ENCODE measurements around the gene ANO1. TPM values are rescaled to one million over a fixed set of nuclear protein-coding genes. Genes with fewer than 3 reads are reported as not detected.

ANO1 gene
- total RNA-seq, 1 donor from 2014 or later, result 1.1 TPM

GRCh38 chr11:70072461-70072860, 5.7 kb upstream of the ANO1 start:
- TF ChIP-seq CTCF (IDR thresholded peaks at IDR 0.05; ENCODE audit: insufficient read depth, low read length, poor library complexity, severe bottlenecking), result no peak
- no peak overlapping the region for H3K4me3 ChIP-seq (ENCODE audit: low read depth, low read length)
- DNase-seq (ENCODE audit: low read depth), result no peak
- H3K36me3 ChIP-seq (ENCODE audit: control insufficient read depth, insufficient read depth, low read length), result no peaks in the 10 kb centered on the region
- H3K27me3 ChIP-seq (ENCODE audit: control insufficient read depth, insufficient read depth, low read length), result peaks cover 39% of the 10 kb centered on the region

DNA sequence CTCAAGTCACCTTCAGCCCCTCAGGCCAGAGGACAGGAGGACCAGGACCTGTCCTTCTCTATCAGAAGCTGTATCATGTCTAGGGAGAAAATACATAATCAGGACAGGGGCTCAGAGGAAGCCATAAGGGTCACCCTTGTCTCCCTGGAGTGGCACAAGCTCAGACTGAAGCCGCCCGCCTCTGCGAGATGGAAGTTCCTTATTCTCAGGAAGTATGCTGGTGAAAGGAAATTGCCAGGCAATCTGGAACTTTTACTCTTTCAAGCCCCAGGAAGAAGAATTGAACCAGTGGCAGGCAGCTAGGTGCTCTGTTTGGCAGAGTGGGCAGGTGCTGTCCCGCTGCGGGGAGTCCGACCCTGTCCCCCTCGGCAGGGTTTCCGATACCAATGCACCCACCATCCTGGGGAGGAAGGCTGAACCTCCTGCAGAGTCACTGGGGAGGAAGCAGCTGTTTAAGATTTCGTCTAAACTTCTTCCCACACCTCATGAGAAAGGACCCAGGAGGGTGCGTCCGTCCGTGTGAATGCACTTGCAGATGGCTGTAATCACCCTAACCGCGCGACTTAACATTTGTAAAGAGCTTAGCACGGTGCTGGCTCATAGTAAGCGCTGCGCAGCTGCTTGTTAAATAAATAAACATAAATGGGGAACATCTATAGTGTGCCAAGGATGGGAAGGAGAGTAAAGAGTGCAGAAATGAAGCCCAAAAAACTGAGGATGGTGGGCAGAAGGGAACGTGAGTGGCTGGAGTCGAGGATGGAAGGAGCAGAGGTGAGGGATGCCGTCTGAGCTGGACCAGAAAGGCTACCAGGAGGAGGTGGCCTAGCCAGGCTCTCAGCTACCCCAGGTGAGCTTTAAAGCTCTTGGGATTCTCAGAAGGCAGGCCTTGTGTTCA, 5.0 kb upstream of the ANO1 start:
- TF ChIP-seq CTCF (IDR thresholded peaks at IDR 0.05; ENCODE audit: insufficient read depth, low read length, poor library complexity, severe bottlenecking), result no peak
- no peak for DNase-seq (ENCODE audit: low read depth)
- Histone ChIP-seq H3K36me3 (ENCODE audit: control insufficient read depth, insufficient read depth, low read length) (no peaks in the 10 kb centered on the region), H3K27me3 (ENCODE audit: control insufficient read depth, insufficient read depth, low read length) (peaks cover 39% of the 10 kb centered on the region), H3K4me3 (ENCODE audit: low read depth, low read length) (no peak overlapping the region)

DNA sequence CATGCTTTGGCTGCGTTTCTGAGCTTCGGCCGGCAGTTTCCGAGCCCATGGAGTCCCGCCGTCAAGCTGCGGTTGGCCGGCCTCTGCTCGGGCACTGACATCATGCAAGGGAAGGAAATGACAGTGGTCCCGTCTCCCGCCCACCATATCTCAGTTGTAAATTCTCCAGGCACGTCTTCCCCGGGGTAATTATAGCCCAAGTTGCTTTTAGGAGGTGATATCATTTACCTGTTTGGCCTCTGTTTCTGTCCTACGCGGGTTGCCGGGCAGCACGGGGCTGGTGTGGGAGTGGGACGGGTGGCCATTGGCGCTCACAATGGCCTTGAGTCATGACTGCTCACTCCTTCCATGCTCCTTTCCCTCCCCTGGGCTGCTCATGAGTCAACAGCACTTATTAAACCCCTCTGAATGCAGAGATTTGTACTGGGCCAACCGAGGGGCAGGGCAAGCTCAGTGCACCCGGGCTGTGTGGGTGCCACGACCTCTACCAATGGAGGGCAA, 4.2 kb upstream of the ANO1 start:
- no peak for DNase-seq (ENCODE audit: low read depth)
- Histone ChIP-seq H3K27me3 (ENCODE audit: control insufficient read depth, insufficient read depth, low read length) (peaks cover 35% of the 10 kb centered on the region), H3K36me3 (ENCODE audit: control insufficient read depth, insufficient read depth, low read length) (no peaks in the 10 kb centered on the region), H3K4me3 (ENCODE audit: low read depth, low read length) (no peak overlapping the region)
- TF ChIP-seq CTCF (IDR thresholded peaks at IDR 0.05; ENCODE audit: insufficient read depth, low read length, poor library complexity, severe bottlenecking), result no peak

DNA sequence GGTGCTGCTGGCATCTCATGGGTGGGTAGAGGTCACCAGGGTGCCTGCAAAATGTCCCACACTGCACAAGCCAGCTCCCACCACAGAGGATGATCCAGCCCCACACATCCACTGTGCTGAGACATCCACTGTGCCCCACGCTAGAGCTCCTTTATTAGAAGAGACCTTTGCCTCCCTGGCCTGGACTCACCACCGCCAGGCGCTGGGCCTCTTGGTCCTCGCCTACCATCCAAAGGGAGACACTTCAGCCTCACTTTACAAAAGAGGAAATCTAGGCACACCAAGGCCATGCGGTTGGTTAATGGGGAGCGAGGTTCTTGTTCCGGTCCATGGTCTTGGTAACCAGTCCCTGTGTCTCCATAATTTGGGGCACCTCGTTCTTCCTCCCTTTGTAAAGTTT, 3.4 kb upstream of the ANO1 start:
- no peak for DNase-seq (ENCODE audit: low read depth)
- no peak for TF ChIP-seq CTCF (IDR thresholded peaks at IDR 0.05; ENCODE audit: insufficient read depth, low read length, poor library complexity, severe bottlenecking)
- Histone ChIP-seq H3K4me3 (ENCODE audit: low read depth, low read length) (no peak overlapping the region), H3K36me3 (ENCODE audit: control insufficient read depth, insufficient read depth, low read length) (no peaks in the 10 kb centered on the region), H3K27me3 (ENCODE audit: control insufficient read depth, insufficient read depth, low read length) (peaks cover 41% of the 10 kb centered on the region)

GRCh38 chr11:70075836-70076235, 2.3 kb upstream of the ANO1 start:
- no peak for DNase-seq (ENCODE audit: low read depth)
- Histone ChIP-seq H3K36me3 (ENCODE audit: control insufficient read depth, insufficient read depth, low read length) (no peaks in the 10 kb centered on the region), H3K4me3 (ENCODE audit: low read depth, low read length) (no peak overlapping the region), H3K27me3 (ENCODE audit: control insufficient read depth, insufficient read depth, low read length) (peaks cover 46% of the 10 kb centered on the region)
- no peak for TF ChIP-seq CTCF (IDR thresholded peaks at IDR 0.05; ENCODE audit: insufficient read depth, low read length, poor library complexity, severe bottlenecking)
